ENCODE results near the gene MAMDC4. TPM values are rescaled to one million over a fixed set of nuclear protein-coding genes. Genes with fewer than 3 reads are reported as not detected.
A peak's percentile ranks its signal among the peaks of the same experiment; 100 is the strongest.

MAMDC4 gene
- total RNA-seq, 1 experiment from 2014 or later, result 17.3 TPM

DNA sequence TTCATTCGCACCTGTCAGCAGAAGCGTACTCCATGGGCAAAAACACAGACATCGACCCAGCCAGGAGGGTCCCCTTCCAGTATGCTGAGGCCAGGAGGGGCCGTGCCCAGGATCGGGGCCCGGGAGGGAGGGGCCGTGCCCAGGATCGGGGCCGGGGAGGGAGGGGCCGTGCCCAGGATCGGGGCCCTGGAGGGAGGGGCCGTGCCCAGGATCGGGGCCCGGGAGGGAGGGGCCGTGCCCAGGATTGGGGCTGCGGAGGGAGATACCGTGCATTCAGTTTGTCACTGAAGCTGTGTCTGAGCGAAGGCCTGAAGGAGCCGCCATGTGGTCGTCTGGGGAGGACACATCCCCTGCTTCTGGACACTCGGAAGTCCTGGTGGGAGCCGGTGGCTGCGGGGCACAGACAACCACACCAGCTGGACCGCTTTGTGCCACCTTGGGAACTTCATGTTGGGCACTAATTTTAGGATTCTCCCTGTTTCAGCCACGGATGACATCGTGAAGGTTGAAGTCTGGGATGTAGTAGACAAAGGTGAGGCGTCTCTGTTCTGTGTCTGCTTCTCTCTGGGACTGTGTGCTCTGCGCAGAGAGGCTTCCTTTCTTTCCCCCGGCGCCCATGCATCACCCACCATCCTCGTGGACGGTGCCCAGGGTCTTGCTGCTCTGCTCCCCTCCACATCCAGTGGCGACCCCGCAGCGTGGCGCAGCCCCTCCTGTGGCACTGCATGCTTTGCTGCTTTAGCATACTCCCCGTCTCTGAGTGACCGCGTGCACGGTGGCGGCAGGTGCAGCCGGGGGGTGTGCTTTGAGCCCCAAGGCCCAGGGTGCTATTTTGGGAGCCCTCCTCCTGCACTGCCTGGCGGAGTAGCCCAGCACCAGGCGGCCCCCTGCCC lies 26.6 kb upstream of the MAMDC4 start:
- Histone ChIP-seq H3K9me3 (ENCODE audit: control insufficient read depth in 1 of 2, insufficient read depth in 1 of 2, low read depth in 1 of 2, low read length in 2 of 2) (no peaks in the 10 kb centered on the region), H3K27ac (ENCODE audit: low read depth, low read length) (no peak overlapping the region), H3K9ac (ENCODE audit: low read length) (no peak overlapping the region), H2AFZ (ENCODE audit: low read depth, low read length, poor library complexity, severe bottlenecking) (no peak overlapping the region), H3K79me2 (ENCODE audit: insufficient read depth, low read length) (no peaks in the 10 kb centered on the region; the same call in 1 of the 2 replicates), H3K36me3 (ENCODE audit: control insufficient read depth in 1 of 2, insufficient read depth in 2 of 2, low read length in 2 of 2) (peaks cover 6 to 8% of the 10 kb centered on the region in 2 experiments), H3K4me1 (ENCODE audit: control insufficient read depth in 1 of 2, insufficient read depth in 2 of 2, low read length in 2 of 2) (no peaks in the 10 kb centered on the region), H3K9me2 (ENCODE audit: insufficient read depth) (no peaks in the 10 kb centered on the region), H3K27me3 (ENCODE audit: insufficient read depth, low read length) (no peaks in the 10 kb centered on the region), H3K4me2 (ENCODE audit: low read length) (no peak overlapping the region), H3K4me3 (replicated peaks in 1 of 2; ENCODE audit: low read depth in 1 of 2, low read length in 2 of 2) (no peak overlapping the region), H4K20me1 (ENCODE audit: insufficient read depth) (no peaks in the 10 kb centered on the region)
- no TSS peak for BruUV-seq (replicated peaks)
- CTCF ChIA-PET, result interaction anchor here (0.5 kb wide), 1 partner anchor 242 kb away, joined by 5 read pairs; no protein-coding TSS in a partner anchor
- ATAC-seq (0 out of 2 replicates have a peak, but pooled peaks have one; percentile 30), DNase-seq (ENCODE audit: low read depth, low spot score) (no peak)
- POLR2A ChIA-PET, result no interaction called here
- intact Hi-C loops (cut with micrococcal nuclease), result no loop called here
- RAD21 ChIA-PET (ENCODE audit: low non-redundant PET in 1 of 2, low total read pairs in 2 of 2, uncharacterized antibody in 2 of 2, unreplicated experiment in 2 of 2), result no interaction called here
- TF ChIP-seq EZH2phosphoT487 (IDR thresholded peaks at IDR 0.05; ENCODE audit: borderline replicate concordance) (no peak), CBX3 (IDR thresholded peaks at IDR 0.05; ENCODE audit: low read depth) (no peak), SRF (IDR thresholded peaks at IDR 0.05; ENCODE audit: low read depth) (no peak), POLR2A (IDR thresholded peaks at IDR 0.05; ENCODE audit: borderline replicate concordance, extremely low read depth, insufficient read depth, insufficient read length) (no peak), JUND (IDR thresholded peaks at IDR 0.05) (no peak), ZNF274 (IDR thresholded peaks at IDR 0.05; ENCODE audit: low read depth, low read length) (no peak), ZFX (IDR thresholded peaks at IDR 0.05) (no peak), EZH2 (IDR thresholded peaks at IDR 0.05) (no peak), SIN3A (IDR thresholded peaks at IDR 0.05; ENCODE audit: low read depth) (no peak), TCF7L2 (IDR thresholded peaks at IDR 0.05; ENCODE audit: borderline replicate concordance, extremely low read depth, insufficient read depth, insufficient read length) (no peak), FOSL1 (IDR thresholded peaks at IDR 0.05; ENCODE audit: low read depth) (no peak), ELF1 (IDR thresholded peaks at IDR 0.05; ENCODE audit: borderline replicate concordance, low read depth) (no peak)
- TF ChIP-seq, protein P1, sequence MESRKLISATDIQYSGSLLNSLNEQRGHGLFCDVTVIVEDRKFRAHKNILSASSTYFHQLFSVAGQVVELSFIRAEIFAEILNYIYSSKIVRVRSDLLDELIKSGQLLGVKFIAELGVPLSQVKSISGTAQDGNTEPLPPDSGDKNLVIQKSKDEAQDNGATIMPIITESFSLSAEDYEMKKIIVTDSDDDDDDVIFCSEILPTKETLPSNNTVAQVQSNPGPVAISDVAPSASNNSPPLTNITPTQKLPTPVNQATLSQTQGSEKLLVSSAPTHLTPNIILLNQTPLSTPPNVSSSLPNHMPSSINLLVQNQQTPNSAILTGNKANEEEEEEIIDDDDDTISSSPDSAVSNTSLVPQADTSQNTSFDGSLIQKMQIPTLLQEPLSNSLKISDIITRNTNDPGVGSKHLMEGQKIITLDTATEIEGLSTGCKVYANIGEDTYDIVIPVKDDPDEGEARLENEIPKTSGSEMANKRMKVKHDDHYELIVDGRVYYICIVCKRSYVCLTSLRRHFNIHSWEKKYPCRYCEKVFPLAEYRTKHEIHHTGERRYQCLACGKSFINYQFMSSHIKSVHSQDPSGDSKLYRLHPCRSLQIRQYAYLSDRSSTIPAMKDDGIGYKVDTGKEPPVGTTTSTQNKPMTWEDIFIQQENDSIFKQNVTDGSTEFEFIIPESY (IDR thresholded peaks at IDR 0.05; ENCODE audit: extremely low read depth, insufficient replicate concordance, low read length), result no peak
- TF ChIP-seq, protein P2, sequence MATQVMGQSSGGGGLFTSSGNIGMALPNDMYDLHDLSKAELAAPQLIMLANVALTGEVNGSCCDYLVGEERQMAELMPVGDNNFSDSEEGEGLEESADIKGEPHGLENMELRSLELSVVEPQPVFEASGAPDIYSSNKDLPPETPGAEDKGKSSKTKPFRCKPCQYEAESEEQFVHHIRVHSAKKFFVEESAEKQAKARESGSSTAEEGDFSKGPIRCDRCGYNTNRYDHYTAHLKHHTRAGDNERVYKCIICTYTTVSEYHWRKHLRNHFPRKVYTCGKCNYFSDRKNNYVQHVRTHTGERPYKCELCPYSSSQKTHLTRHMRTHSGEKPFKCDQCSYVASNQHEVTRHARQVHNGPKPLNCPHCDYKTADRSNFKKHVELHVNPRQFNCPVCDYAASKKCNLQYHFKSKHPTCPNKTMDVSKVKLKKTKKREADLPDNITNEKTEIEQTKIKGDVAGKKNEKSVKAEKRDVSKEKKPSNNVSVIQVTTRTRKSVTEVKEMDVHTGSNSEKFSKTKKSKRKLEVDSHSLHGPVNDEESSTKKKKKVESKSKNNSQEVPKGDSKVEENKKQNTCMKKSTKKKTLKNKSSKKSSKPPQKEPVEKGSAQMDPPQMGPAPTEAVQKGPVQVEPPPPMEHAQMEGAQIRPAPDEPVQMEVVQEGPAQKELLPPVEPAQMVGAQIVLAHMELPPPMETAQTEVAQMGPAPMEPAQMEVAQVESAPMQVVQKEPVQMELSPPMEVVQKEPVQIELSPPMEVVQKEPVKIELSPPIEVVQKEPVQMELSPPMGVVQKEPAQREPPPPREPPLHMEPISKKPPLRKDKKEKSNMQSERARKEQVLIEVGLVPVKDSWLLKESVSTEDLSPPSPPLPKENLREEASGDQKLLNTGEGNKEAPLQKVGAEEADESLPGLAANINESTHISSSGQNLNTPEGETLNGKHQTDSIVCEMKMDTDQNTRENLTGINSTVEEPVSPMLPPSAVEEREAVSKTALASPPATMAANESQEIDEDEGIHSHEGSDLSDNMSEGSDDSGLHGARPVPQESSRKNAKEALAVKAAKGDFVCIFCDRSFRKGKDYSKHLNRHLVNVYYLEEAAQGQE (IDR thresholded peaks at IDR 0.05; ENCODE audit: low read depth), result no peak
- TF ChIP-seq, protein P3, sequence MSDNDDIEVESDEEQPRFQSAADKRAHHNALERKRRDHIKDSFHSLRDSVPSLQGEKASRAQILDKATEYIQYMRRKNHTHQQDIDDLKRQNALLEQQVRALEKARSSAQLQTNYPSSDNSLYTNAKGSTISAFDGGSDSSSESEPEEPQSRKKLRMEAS (IDR thresholded peaks at IDR 0.05), result no peak
- TF ChIP-seq, protein P4, sequence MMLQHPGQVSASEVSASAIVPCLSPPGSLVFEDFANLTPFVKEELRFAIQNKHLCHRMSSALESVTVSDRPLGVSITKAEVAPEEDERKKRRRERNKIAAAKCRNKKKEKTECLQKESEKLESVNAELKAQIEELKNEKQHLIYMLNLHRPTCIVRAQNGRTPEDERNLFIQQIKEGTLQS (IDR thresholded peaks at IDR 0.05), result no peak
